Endothelial cell of umbilical vein (primary cell): ENCODE data around the gene ENC1.
"Not testable (repeated sequence)": the region's sequence is repeated elsewhere in the genome, so short reads cannot be mapped to it uniquely, and the experiment has no call there.

ENCODE experiments used
- CTCF ChIP-seq, 2 donors: IDR thresholded peaks; 1 replicate in 1 of 2; 2 replicates in 1 of 2; pipeline ENCODE4 v1.5.1; 2011; ENCODE audit warnings: low read length in 2 of 2, mild to moderate bottlenecking in 2 of 2, moderate library complexity in 2 of 2, control low read depth in 1 of 2, inconsistent platforms in 1 of 2, low read depth in 1 of 2; ENCODE audit not compliant: insufficient read depth in 1 of 2; ENCODE audit errors: extremely low read depth in 1 of 2
- EZH2 ChIP-seq: IDR thresholded peaks from 2 replicates; pipeline ENCODE4 v1.6.1; 2012; ENCODE audit warnings: borderline replicate concordance, low read depth, mild to moderate bottlenecking, moderate library complexity, low read length, inconsistent platforms; ENCODE audit not compliant: severe bottlenecking
- FOS ChIP-seq: IDR thresholded peaks from 2 replicates; pipeline ENCODE4 v1.6.1; 2011; ENCODE audit warnings: mild to moderate bottlenecking, low read length, moderate library complexity, borderline replicate concordance; ENCODE audit not compliant: insufficient read depth
- JUN ChIP-seq: IDR thresholded peaks from 2 replicates; pipeline ENCODE4 v1.6.1; 2011; ENCODE audit warnings: borderline replicate concordance, low read depth; ENCODE audit not compliant: insufficient read length, insufficient read depth
- POLR2A ChIP-seq: IDR thresholded peaks from 2 replicates; pipeline ENCODE4 v1.6.1; 2012; ENCODE audit warnings: low read depth, mild to moderate bottlenecking, control low read depth, low read length
- POLR2AphosphoS5 ChIP-seq: IDR thresholded peaks from 2 replicates; pipeline ENCODE4 v1.6.1; 2012; ENCODE audit warnings: low read depth, mild to moderate bottlenecking, control low read depth, low read length, moderate library complexity; ENCODE audit not compliant: insufficient read depth

GRCh38 chr5:74679300-74679699 lies 38.8 kb upstream of the ENC1 start:
- not testable (repeated sequence) for TF ChIP-seq CTCF (IDR thresholded peaks at IDR 0.05; ENCODE audit: extremely low read depth in 1 of 2, insufficient read depth in 1 of 2, low read depth in 1 of 2, low read length in 2 of 2); POLR2A; POLR2AphosphoS5; EZH2; JUN; FOS
